K562 (cell line): Measurements from ENCODE around the gene FYB1.

Source experiments
- CBX3 ChIP-seq, 2 experiments: IDR thresholded peaks; 1 replicate in 1 of 2; 2 replicates in 1 of 2; pipeline ENCODE4 v1.6.1; 2012; ENCODE audit warnings: inconsistent platforms in 2 of 2, low read length in 2 of 2, borderline replicate concordance in 1 of 2, control low read depth in 1 of 2
- KDM4B ChIP-seq, 2 experiments: fragments of 450-650 bp in 1 of 2; sonication (generic) in 1 of 2; IDR thresholded peaks; 2 replicates each; pipeline ENCODE4 v1.6.1; 2016 to 2017; ENCODE audit warnings: borderline replicate concordance in 2 of 2, antibody characterized with exemption in 1 of 2, low read depth in 1 of 2, mild to moderate bottlenecking in 1 of 2
- POLR2A ChIP-seq: fragments of 450-650 bp; conservative IDR thresholded peaks from 2 replicates; pipeline ENCODE4 v1.6.1; 2016
- TF ChIP-seq, protein P1 (sequence below): fragments of 150-350 bp; IDR thresholded peaks from 2 replicates; pipeline ENCODE4 v1.6.1; 2014; ENCODE audit warnings: low read depth, mild to moderate bottlenecking, low read length, borderline replicate concordance

DNA sequence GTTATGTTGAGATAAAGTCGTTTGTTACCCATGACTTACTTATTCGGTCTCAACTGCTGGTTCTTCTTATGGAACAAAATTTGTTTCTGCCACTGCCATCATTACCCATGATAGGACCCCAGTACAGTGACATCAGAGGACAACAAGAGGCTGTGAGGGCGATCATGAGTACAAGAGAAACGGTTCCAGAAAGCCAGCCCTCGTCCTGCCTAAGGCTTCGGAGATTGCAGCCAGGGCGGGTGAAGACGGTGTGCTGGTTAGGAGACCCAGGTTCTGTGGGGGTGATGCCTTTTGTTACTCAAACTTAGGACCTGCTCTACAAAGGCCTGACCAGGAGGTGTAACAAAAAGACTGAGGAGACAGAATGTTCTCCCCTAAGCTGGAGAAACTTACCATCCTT is 10.9 kb downstream of the FYB1 start:
- TF ChIP-seq KDM4B (IDR thresholded peaks at IDR 0.05; ENCODE audit: borderline replicate concordance in 2 of 2, low read depth in 1 of 2), result no peak
- no peak for TF ChIP-seq POLR2A
- TF ChIP-seq CBX3 (IDR thresholded peaks at IDR 0.05; ENCODE audit: borderline replicate concordance in 1 of 2, low read length in 2 of 2), result no peak
- TF ChIP-seq, protein P1, sequence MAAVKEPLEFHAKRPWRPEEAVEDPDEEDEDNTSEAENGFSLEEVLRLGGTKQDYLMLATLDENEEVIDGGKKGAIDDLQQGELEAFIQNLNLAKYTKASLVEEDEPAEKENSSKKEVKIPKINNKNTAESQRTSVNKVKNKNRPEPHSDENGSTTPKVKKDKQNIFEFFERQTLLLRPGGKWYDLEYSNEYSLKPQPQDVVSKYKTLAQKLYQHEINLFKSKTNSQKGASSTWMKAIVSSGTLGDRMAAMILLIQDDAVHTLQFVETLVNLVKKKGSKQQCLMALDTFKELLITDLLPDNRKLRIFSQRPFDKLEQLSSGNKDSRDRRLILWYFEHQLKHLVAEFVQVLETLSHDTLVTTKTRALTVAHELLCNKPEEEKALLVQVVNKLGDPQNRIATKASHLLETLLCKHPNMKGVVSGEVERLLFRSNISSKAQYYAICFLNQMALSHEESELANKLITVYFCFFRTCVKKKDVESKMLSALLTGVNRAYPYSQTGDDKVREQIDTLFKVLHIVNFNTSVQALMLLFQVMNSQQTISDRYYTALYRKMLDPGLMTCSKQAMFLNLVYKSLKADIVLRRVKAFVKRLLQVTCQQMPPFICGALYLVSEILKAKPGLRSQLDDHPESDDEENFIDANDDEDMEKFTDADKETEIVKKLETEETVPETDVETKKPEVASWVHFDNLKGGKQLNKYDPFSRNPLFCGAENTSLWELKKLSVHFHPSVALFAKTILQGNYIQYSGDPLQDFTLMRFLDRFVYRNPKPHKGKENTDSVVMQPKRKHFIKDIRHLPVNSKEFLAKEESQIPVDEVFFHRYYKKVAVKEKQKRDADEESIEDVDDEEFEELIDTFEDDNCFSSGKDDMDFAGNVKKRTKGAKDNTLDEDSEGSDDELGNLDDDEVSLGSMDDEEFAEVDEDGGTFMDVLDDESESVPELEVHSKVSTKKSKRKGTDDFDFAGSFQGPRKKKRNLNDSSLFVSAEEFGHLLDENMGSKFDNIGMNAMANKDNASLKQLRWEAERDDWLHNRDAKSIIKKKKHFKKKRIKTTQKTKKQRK, result no peak
